Memory B cell (primary cell): ENCODE measurements around the gene IGFBP6.

ENCODE experiments used
- ATAC-seq: fragments of 150-1000 bp; cut with Tn5 transposase; 2 replicates; pipeline ENCODE4 v1.10.0; 2021; ENCODE audit warnings: low read depth, mild to moderate bottlenecking, moderate library complexity
- DNase-seq, 2 donors: peaks; one replicate each; pipeline ENCODE4 v3.0.0; 2022; ENCODE audit warnings: low spot score in 2 of 2
- H3K27ac Mint-ChIP-seq: one replicate; pipeline ENCODE4 v1.8.0; 2022; ENCODE audit warnings: mild to moderate bottlenecking, moderate library complexity, mixed read lengths
- H3K27me3 Mint-ChIP-seq: one replicate; pipeline ENCODE4 v1.8.0; 2022; ENCODE audit warnings: mixed read lengths
- H3K36me3 Mint-ChIP-seq: one replicate; pipeline ENCODE4 v1.8.0; 2022; ENCODE audit warnings: mild to moderate bottlenecking, mixed read lengths
- H3K4me1 Mint-ChIP-seq: one replicate; pipeline ENCODE4 v1.8.0; 2022; ENCODE audit warnings: mixed read lengths
- H3K4me3 Mint-ChIP-seq: one replicate; pipeline ENCODE4 v1.8.0; 2022; ENCODE audit warnings: mild to moderate bottlenecking, moderate library complexity, mixed read lengths
- H3K9me3 Mint-ChIP-seq: one replicate; pipeline ENCODE4 v1.8.0; 2022; ENCODE audit warnings: mixed read lengths

IGFBP6 gene

GRCh38 chr12:53123578-53124351, 26.3 kb downstream of the IGFBP6 start:
- DNase-seq (no peak), ATAC-seq (no peak)
- Mint-ChIP-seq H3K27ac (no peak overlapping the region), H3K27me3 (peaks cover 9% of the 10 kb centered on the region), H3K9me3 (no peaks in the 10 kb centered on the region), H3K36me3 (no peaks in the 10 kb centered on the region), H3K4me1 (no peaks in the 10 kb centered on the region), H3K4me3 (no peak overlapping the region)

- peaks cover 11% of the 10 kb centered on the region for H3K27me3 Mint-ChIP-seq
- peaks cover 3% of the 10 kb centered on the region for H3K4me1 Mint-ChIP-seq
- H3K27ac Mint-ChIP-seq, result no peak overlapping the region
- no peak for DNase-seq
- H3K36me3 Mint-ChIP-seq, result no peaks in the 10 kb centered on the region
- ATAC-seq, result no peak
- no peaks in the 10 kb centered on the region for H3K9me3 Mint-ChIP-seq
- H3K4me3 Mint-ChIP-seq, result no peak overlapping the region
Observed at GRCh38 chr12:53124352-53124723, 26.9 kb downstream of the IGFBP6 start.

GRCh38 chr12:53127169-53127568, 29.7 kb downstream of the IGFBP6 start:
- ATAC-seq (no peak), DNase-seq (no peak)
- peaks cover 7% of the 10 kb centered on the region for H3K4me1 Mint-ChIP-seq
- H3K36me3 Mint-ChIP-seq, result no peaks in the 10 kb centered on the region
- H3K9me3 Mint-ChIP-seq, result no peaks in the 10 kb centered on the region
- no peak overlapping the region for H3K27ac Mint-ChIP-seq
- peaks cover 17% of the 10 kb centered on the region for H3K27me3 Mint-ChIP-seq
- no peak overlapping the region for H3K4me3 Mint-ChIP-seq

- no peak for DNase-seq
- Mint-ChIP-seq H3K4me3 (no peak overlapping the region), H3K4me1 (peaks cover 7% of the 10 kb centered on the region), H3K27ac (no peak overlapping the region), H3K36me3 (no peaks in the 10 kb centered on the region), H3K9me3 (no peaks in the 10 kb centered on the region), H3K27me3 (peaks cover 15% of the 10 kb centered on the region)
- ATAC-seq, result no peak
Observed at GRCh38 chr12:53128780-53129569, 31.5 kb downstream of the IGFBP6 start.

GRCh38 chr12:53131844-53132243, 34.4 kb downstream of the IGFBP6 start:
- no peak overlapping the region for H3K4me3 Mint-ChIP-seq
- peaks cover 14% of the 10 kb centered on the region for H3K27me3 Mint-ChIP-seq
- H3K27ac Mint-ChIP-seq, result no peak overlapping the region
- H3K36me3 Mint-ChIP-seq, result no peaks in the 10 kb centered on the region
- DNase-seq, result no peak
- ATAC-seq, result no peak
- H3K9me3 Mint-ChIP-seq, result no peaks in the 10 kb centered on the region
- peaks cover 7% of the 10 kb centered on the region for H3K4me1 Mint-ChIP-seq

GRCh38 chr12:53133722-53134121, 36.3 kb downstream of the IGFBP6 start:
- ATAC-seq, result no peak
- no peak overlapping the region for H3K4me3 Mint-ChIP-seq
- H3K27ac Mint-ChIP-seq, result no peak overlapping the region

GRCh38 chr12:53143355-53143754, 45.9 kb downstream of the IGFBP6 start:
- Mint-ChIP-seq H3K4me3 (no peak overlapping the region), H3K27ac (no peak overlapping the region), H3K9me3 (no peaks in the 10 kb centered on the region), H3K27me3 (peaks cover 2% of the 10 kb centered on the region), H3K36me3 (peaks cover 2% of the 10 kb centered on the region), H3K4me1 (no peaks in the 10 kb centered on the region)
- DNase-seq, result no peak
- no peak for ATAC-seq

More at GRCh38 chr12:53133722-53134121, 36.3 kb downstream of the IGFBP6 start:
- peaks cover 13% of the 10 kb centered on the region for H3K27me3 Mint-ChIP-seq
- no peaks in the 10 kb centered on the region for H3K9me3 Mint-ChIP-seq
- DNase-seq, result no peak
- H3K4me1 Mint-ChIP-seq, result peaks cover 7% of the 10 kb centered on the region
- H3K36me3 Mint-ChIP-seq, result peaks cover under 1% of the 10 kb centered on the region

GRCh38 chr12:53145383-53146260, 48.2 kb downstream of the IGFBP6 start:
- no peak overlapping the region for H3K4me3 Mint-ChIP-seq
- no peak for ATAC-seq
- H3K36me3 Mint-ChIP-seq, result no peaks in the 10 kb centered on the region
- H3K4me1 Mint-ChIP-seq, result no peaks in the 10 kb centered on the region
- no peaks in the 10 kb centered on the region for H3K9me3 Mint-ChIP-seq
- no peak overlapping the region for H3K27ac Mint-ChIP-seq
- H3K27me3 Mint-ChIP-seq, result no peaks in the 10 kb centered on the region
- DNase-seq, result no peak

- H3K4me1 Mint-ChIP-seq, result no peaks in the 10 kb centered on the region
- H3K27me3 Mint-ChIP-seq, result no peaks in the 10 kb centered on the region
- no peak for DNase-seq
- H3K27ac Mint-ChIP-seq, result no peak overlapping the region
- H3K9me3 Mint-ChIP-seq, result no peaks in the 10 kb centered on the region
- no peak for ATAC-seq
- no peaks in the 10 kb centered on the region for H3K36me3 Mint-ChIP-seq
- H3K4me3 Mint-ChIP-seq, result no peak overlapping the region
Observed at GRCh38 chr12:53147181-53147580, 49.7 kb downstream of the IGFBP6 start.

GRCh38 chr12:53147653-53148052, 50.2 kb downstream of the IGFBP6 start:
- Mint-ChIP-seq H3K27ac (no peak overlapping the region), H3K27me3 (no peaks in the 10 kb centered on the region), H3K4me1 (no peaks in the 10 kb centered on the region), H3K9me3 (no peaks in the 10 kb centered on the region), H3K4me3 (no peak overlapping the region), H3K36me3 (no peaks in the 10 kb centered on the region)
- DNase-seq (no peak), ATAC-seq (no peak)

- H3K27ac Mint-ChIP-seq, result no peak overlapping the region
- DNase-seq (no peak), ATAC-seq (no peak)
- no peak overlapping the region for H3K4me3 Mint-ChIP-seq
- H3K4me1 Mint-ChIP-seq, result no peaks in the 10 kb centered on the region
- H3K36me3 Mint-ChIP-seq, result no peaks in the 10 kb centered on the region
- H3K27me3 Mint-ChIP-seq, result no peaks in the 10 kb centered on the region
- H3K9me3 Mint-ChIP-seq, result no peaks in the 10 kb centered on the region
Observed at GRCh38 chr12:53151039-53151438, 53.6 kb downstream of the IGFBP6 start.
